T47D (cell line): ENCODE results near the gene RPS6KA5.
A peak's percentile ranks its signal among the peaks of the same experiment; 100 is the strongest.
"Not testable (repeated sequence)": the region's sequence is repeated elsewhere in the genome, so short reads cannot be mapped to it uniquely, and the experiment has no call there.

ENCODE experiments used
- DNase-seq, 2 experiments: peaks; one replicate each; pipeline versions ENCODE4 v3.0.0 to v3.0.0-alpha.2; 2011 to 2012; ENCODE audit warnings: low read depth in 1 of 2, low spot score in 1 of 2
- JUND ChIP-seq: IDR thresholded peaks from 2 replicates; pipeline ENCODE4 v1.6.1; 2012; ENCODE audit warnings: low read depth
- in situ Hi-C: cut with HindIII; loops from 2 replicates; pipeline ENCODE4 v1.10.0; 2016; ENCODE audit warnings: low sequenced_read_pairs, low pct_unique_long_range_greater_than_20kb

RPS6KA5 gene

GRCh38 chr14:90853116-90853515 is 207.3 kb downstream of the RPS6KA5 start:
- TF ChIP-seq JUND, result no peak
- DNase-seq, result no peak
- in situ Hi-C loops, result no loop called here

DNA sequence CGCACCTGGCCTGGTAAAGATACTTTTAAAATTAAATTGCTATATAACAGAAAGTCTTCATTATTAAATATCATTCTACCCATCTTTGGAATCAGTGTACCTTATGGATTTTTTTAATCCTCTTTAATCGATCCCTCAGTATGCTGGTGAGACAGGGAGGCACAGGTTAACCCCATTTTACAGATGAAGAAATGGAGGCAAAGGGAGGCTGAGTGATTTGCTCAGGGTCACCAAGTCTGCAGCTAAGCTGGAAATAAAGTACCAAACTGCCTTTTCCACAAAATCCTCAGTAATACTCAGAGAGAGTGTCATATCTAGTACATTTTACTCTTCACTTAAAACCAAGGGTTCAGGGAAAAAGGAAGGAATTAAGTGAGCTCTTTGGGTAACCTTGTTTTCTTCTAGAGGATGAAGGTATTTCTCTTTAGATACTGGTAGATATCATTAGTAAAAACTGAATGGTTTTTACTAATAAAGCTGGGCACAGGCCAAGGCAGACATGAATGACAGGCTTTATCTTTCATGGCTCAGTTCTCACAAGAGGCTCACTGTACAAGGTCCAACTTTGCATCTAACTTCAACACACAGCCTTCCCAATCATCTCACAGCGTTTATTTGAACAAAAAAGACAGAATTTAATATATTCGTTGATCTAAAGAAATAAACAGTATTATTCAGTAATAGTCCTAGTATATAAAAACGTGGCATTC is 209.0 kb downstream of the RPS6KA5 start:
- no peak for DNase-seq
- TF ChIP-seq JUND, result no peak
- in situ Hi-C loops, result no loop called here

- peak; percentile 72; the same call in 1 of the 2 replicates for TF ChIP-seq JUND
- peak; percentile 60 to 77 for DNase-seq
- in situ Hi-C loops, result no loop called here
Measured at GRCh38 chr14:90850487-90850886, 210.0 kb downstream of the RPS6KA5 start.

GRCh38 chr14:90849787-90850444 is 210.5 kb downstream of the RPS6KA5 start:
- no peak for TF ChIP-seq JUND
- in situ Hi-C loops, result no loop called here
- DNase-seq, result no peak

DNA sequence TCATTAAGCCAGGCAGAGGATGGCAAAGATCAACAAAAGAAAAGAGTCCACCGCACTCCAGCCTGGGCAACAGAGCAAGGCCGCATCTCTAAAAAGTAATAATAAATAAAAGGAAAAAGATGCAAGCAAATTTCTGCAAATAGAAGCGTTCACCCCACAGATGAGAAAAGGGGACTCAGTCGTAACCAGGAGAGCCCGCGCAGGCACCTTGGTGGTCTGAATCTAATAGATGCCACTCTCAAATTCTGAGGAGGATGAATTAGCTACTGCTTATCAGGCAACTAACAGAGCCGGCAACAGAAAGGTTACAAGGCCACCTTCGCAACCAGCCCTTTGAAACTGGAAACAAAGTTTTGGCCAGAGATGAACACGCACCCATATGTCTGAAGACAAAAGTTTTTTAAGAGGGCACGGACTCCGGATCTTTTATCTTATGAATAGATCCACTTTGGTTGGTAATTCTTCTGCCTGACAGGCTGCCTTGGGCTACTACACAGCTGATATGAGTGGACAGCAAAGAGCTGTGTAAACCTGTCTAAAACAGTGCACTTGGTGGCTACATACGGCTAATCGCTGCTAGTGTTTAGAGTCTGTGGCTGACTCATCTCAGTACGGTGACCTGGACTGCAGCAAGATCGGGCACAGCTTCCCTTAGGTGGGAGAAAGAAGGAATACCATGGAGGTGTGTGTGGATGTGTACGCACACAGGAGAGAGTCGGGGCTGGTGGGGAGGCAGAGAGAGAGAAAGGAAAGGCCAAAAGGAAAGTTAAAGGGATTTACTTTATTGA is 211.3 kb downstream of the RPS6KA5 start:
- in situ Hi-C loops, result no loop called here
- no peak for TF ChIP-seq JUND
- DNase-seq, result no peak

GRCh38 chr14:90846511-90846910 is 213.9 kb downstream of the RPS6KA5 start:
- in situ Hi-C loops, result no loop called here
- no peak for DNase-seq
- no peak for TF ChIP-seq JUND

GRCh38 chr14:90844321-90844720 is 216.1 kb downstream of the RPS6KA5 start:
- TF ChIP-seq JUND, result no peak
- in situ Hi-C loops, result no loop called here
- no peak for DNase-seq

DNA sequence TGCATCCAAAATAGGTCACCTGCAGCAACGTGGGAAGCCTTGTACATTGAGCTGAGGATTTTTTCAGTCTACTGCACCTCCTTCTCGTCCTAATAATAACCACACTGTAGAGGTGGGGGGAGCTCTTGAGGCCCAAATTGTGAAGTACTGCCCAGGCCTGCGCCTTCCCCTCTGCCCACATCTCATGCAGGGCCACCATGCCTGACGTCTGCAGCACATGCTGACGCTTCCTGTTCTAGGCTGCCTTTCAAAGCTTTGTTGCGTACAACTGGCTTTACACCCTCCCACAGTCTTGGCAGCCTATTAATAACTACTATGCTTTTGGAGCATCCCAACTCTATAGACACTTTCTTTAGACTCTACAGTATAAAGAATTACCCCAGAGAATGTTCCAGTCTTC is 217.7 kb downstream of the RPS6KA5 start:
- in situ Hi-C loops, result no loop called here
- no peak for TF ChIP-seq JUND
- DNase-seq, result no peak

DNA sequence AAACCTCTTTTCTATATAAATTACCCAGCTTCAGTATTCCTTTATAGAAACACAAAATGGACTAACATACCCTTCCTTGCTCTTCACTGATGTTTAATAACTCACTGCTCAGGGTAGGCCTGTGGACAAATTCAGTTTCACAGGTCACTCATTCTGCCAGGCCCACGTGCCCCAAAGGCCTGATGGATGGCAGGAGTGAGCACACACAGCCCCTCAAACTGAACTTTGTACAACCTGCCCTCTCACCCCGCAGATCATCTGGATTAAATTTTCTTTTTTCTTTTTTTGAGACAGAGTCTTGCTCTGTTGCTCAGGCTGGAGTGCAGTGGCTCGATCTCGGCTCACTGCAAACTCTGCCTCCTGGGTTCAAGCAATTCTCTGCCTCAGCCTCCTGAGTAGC is 219.8 kb downstream of the RPS6KA5 start:
- in situ Hi-C loops, DNase-seq: not testable (repeated sequence)

GRCh38 chr14:90839889-90840266 is 220.6 kb downstream of the RPS6KA5 start:
- no peak for TF ChIP-seq JUND
- DNase-seq, result no peak
- in situ Hi-C loops, result no loop called here

GRCh38 chr14:90839024-90839888 is 221.2 kb downstream of the RPS6KA5 start:
- no peak for TF ChIP-seq JUND
- in situ Hi-C loops, result no loop called here
- no peak for DNase-seq

DNA sequence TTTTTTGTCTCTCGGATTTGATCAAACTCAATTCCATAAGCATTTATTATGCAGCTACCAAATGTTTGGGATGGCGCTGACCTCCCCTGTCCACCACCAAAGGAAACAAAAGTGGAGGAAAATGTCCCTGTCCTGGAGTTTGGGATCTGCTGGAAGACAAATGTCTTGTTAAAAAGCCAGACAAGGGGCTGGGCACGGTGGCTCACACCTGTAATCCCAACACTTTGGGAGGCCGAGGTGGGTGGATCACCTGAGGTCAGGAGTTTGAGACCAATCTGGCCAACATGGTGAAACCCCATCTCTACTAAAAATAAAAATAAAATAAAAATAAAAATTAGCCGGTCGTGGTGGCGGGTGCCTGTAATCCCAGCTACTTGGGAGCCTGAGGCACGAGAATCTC is 221.9 kb downstream of the RPS6KA5 start:
- in situ Hi-C loops, DNase-seq: not testable (repeated sequence)
